HUES64 (cell line): ENCODE measurements around the gene SMYD3.
"Not testable (repeated sequence)": the region's sequence is repeated elsewhere in the genome, so short reads cannot be mapped to it uniquely, and the experiment has no call there.

Experiments
- H3K27ac ChIP-seq: 2 replicates; pipeline ENCODE4 v1.7.0; 2013; ENCODE audit warnings: low read depth, low read length, inconsistent platforms
- H3K27me3 ChIP-seq: 2 replicates; pipeline ENCODE4 v1.6.1; 2013; ENCODE audit warnings: mild to moderate bottlenecking, low read length; ENCODE audit not compliant: insufficient read depth
- H3K36me3 ChIP-seq: 2 replicates; pipeline ENCODE4 v1.6.1; 2013; ENCODE audit warnings: mild to moderate bottlenecking, low read length; ENCODE audit not compliant: insufficient read depth
- H3K4me1 ChIP-seq: 2 replicates; pipeline ENCODE4 v1.6.1; 2013; ENCODE audit warnings: mild to moderate bottlenecking, low read length, moderate library complexity; ENCODE audit not compliant: insufficient read depth
- H3K4me3 ChIP-seq: 2 replicates; pipeline ENCODE4 v1.5.1; 2013; ENCODE audit warnings: mild to moderate bottlenecking, low read length, moderate library complexity
- H3K9ac ChIP-seq: 2 replicates; pipeline ENCODE4 v1.6.1; 2013; ENCODE audit warnings: mild to moderate bottlenecking, low read depth, low read length
- H3K9me3 ChIP-seq: 2 replicates; pipeline ENCODE4 v1.6.1; 2013; ENCODE audit warnings: low read depth, low read length; ENCODE audit not compliant: insufficient read depth
- WGBS: fragments of 150-250, 120-280 bp; methylation state at CpG from one replicate; pipeline ENCODE4 v1.1.7; 2013; ENCODE audit warnings: missing lambda C conversion rate; 5-methylcytosine and 5-hydroxymethylcytosine counted together

SMYD3 gene

GRCh38 chr1:245823408-245824147 lies 683.5 kb downstream of the SMYD3 start:
- H3K9me3 ChIP-seq, result no peaks in the 10 kb centered on the region
- H3K4me3 ChIP-seq, result no peak overlapping the region
- H3K27me3 ChIP-seq, result no peaks in the 10 kb centered on the region
- WGBS, result 96% methylated on average over 13 of the region's 13 CpGs
- no peaks in the 10 kb centered on the region for H3K4me1 ChIP-seq
- H3K27ac ChIP-seq, result no peak overlapping the region
- no peaks in the 10 kb centered on the region for H3K36me3 ChIP-seq
- no peak overlapping the region for H3K9ac ChIP-seq

GRCh38 chr1:245822996-245823395 lies 684.1 kb downstream of the SMYD3 start:
- H3K9ac ChIP-seq, result no peak overlapping the region
- H3K4me3 ChIP-seq, result no peak overlapping the region

GRCh38 chr1:245818363-245818762 lies 688.7 kb downstream of the SMYD3 start:
- 85% methylated on average over 3 of the region's 6 CpGs for WGBS
- H3K4me3 ChIP-seq, H3K27ac ChIP-seq, H3K36me3 ChIP-seq, H3K9ac ChIP-seq, H3K27me3 ChIP-seq, H3K9me3 ChIP-seq, H3K4me1 ChIP-seq: not testable (repeated sequence)

More at GRCh38 chr1:245822996-245823395, 684.1 kb downstream of the SMYD3 start:
- H3K27ac ChIP-seq, result no peak overlapping the region
- H3K27me3 ChIP-seq, result no peaks in the 10 kb centered on the region
- no peaks in the 10 kb centered on the region for H3K9me3 ChIP-seq
- H3K4me1 ChIP-seq, result no peaks in the 10 kb centered on the region
- 92% methylated on average over 11 of the region's 11 CpGs for WGBS
- H3K36me3 ChIP-seq, result no peaks in the 10 kb centered on the region

GRCh38 chr1:245816496-245816895 lies 690.6 kb downstream of the SMYD3 start:
- H3K9me3 ChIP-seq, H3K36me3 ChIP-seq, H3K27me3 ChIP-seq, H3K9ac ChIP-seq, H3K27ac ChIP-seq, H3K4me3 ChIP-seq, H3K4me1 ChIP-seq: not testable (repeated sequence)
- WGBS, result 72% methylated on average over 19 of the region's 24 CpGs

- no peaks in the 10 kb centered on the region for H3K27me3 ChIP-seq
- H3K27ac ChIP-seq, result no peak overlapping the region
- 79% methylated on average over 10 of the region's 10 CpGs for WGBS
- no peak overlapping the region for H3K4me3 ChIP-seq
- H3K36me3 ChIP-seq, result no peaks in the 10 kb centered on the region
- H3K4me1 ChIP-seq, result 0 out of 2 replicates have a peak, but pooled peaks cover 3% of the 10 kb centered on the region
- 0 out of 2 replicates have a peak, but pooled peaks cover 2% of the 10 kb centered on the region for H3K9me3 ChIP-seq
- H3K9ac ChIP-seq, result no peak overlapping the region
Measured at GRCh38 chr1:245814651-245815050, 692.4 kb downstream of the SMYD3 start.

GRCh38 chr1:245812278-245812677 lies 694.8 kb downstream of the SMYD3 start:
- Histone ChIP-seq H3K36me3 (no peaks in the 10 kb centered on the region), H3K27ac (no peak overlapping the region), H3K9me3 (0 out of 2 replicates have a peak, but pooled peaks cover 2% of the 10 kb centered on the region), H3K27me3 (no peaks in the 10 kb centered on the region), H3K4me1 (0 out of 2 replicates have a peak, but pooled peaks cover 3% of the 10 kb centered on the region), H3K4me3 (no peak overlapping the region), H3K9ac (no peak overlapping the region)
- WGBS, result 92% methylated on average over 6 of the region's 6 CpGs

GRCh38 chr1:245810789-245811337 lies 696.2 kb downstream of the SMYD3 start:
- Histone ChIP-seq H3K36me3 (no peaks in the 10 kb centered on the region), H3K27ac (no peak overlapping the region), H3K4me3 (no peak overlapping the region), H3K9me3 (no peaks in the 10 kb centered on the region), H3K27me3 (no peaks in the 10 kb centered on the region), H3K4me1 (0 out of 2 replicates have a peak, but pooled peaks cover 3% of the 10 kb centered on the region), H3K9ac (no peak overlapping the region)
- 83% methylated on average over 7 of the region's 7 CpGs for WGBS

- Histone ChIP-seq H3K9ac (no peak overlapping the region), H3K4me3 (no peak overlapping the region), H3K9me3 (no peaks in the 10 kb centered on the region), H3K27me3 (no peaks in the 10 kb centered on the region), H3K27ac (no peak overlapping the region), H3K4me1 (0 out of 2 replicates have a peak, but pooled peaks cover 3% of the 10 kb centered on the region), H3K36me3 (no peaks in the 10 kb centered on the region)
- WGBS, result 74% methylated on average over 6 of the region's 6 CpGs
Measured at GRCh38 chr1:245810181-245810769, 696.8 kb downstream of the SMYD3 start.

- H3K27ac ChIP-seq, result no peak overlapping the region
- H3K4me3 ChIP-seq, result no peak overlapping the region
- H3K9me3 ChIP-seq, result no peaks in the 10 kb centered on the region
- no peaks in the 10 kb centered on the region for H3K27me3 ChIP-seq
- 0 out of 2 replicates have a peak, but pooled peaks cover 3% of the 10 kb centered on the region for H3K4me1 ChIP-seq
- H3K9ac ChIP-seq, result no peak overlapping the region
- no peaks in the 10 kb centered on the region for H3K36me3 ChIP-seq
- 68% methylated on average over 5 of the region's 5 CpGs for WGBS
Measured at GRCh38 chr1:245809361-245809760, 697.7 kb downstream of the SMYD3 start.

- H3K9ac ChIP-seq, result no peak overlapping the region
- H3K36me3 ChIP-seq, result no peaks in the 10 kb centered on the region
- H3K4me3 ChIP-seq, result no peak overlapping the region
Measured at GRCh38 chr1:245807954-245808719, 698.9 kb downstream of the SMYD3 start.

GRCh38 chr1:245807306-245807705 lies 699.8 kb downstream of the SMYD3 start:
- Histone ChIP-seq H3K9me3 (no peaks in the 10 kb centered on the region), H3K9ac (no peak overlapping the region), H3K4me3 (no peak overlapping the region), H3K4me1 (0 out of 2 replicates have a peak, but pooled peaks cover 3% of the 10 kb centered on the region), H3K27ac (no peak overlapping the region), H3K27me3 (no peaks in the 10 kb centered on the region), H3K36me3 (no peaks in the 10 kb centered on the region)
- 94% methylated on average over 10 of the region's 10 CpGs for WGBS

More at GRCh38 chr1:245807954-245808719, 698.9 kb downstream of the SMYD3 start:
- 93% methylated on average over 7 of the region's 7 CpGs for WGBS
- Histone ChIP-seq H3K9me3 (no peaks in the 10 kb centered on the region), H3K27ac (no peak overlapping the region), H3K27me3 (no peaks in the 10 kb centered on the region), H3K4me1 (0 out of 2 replicates have a peak, but pooled peaks cover 3% of the 10 kb centered on the region)
